BJ (cell line): ENCODE results near the gene SMURF2. TPM values are rescaled to one million over a fixed set of nuclear protein-coding genes. Genes with fewer than 3 reads are reported as not detected.
A peak's percentile ranks its signal among the peaks of the same experiment; 100 is the strongest.

Source experiments
- CTCF ChIA-PET: fragments of 350-600 bp; formaldehyde crosslinking; extraction: SDS; loops from one replicate; lab custom pipeline; 2021; ENCODE audit warnings: antibody characterized with exemption, inconsistent platforms; lab: Yijun Ruan, JAX
- POLR2A ChIA-PET: fragments of 300-600 bp; sonication (Branson Sonifier 250); formaldehyde crosslinking; extraction: SDS; loops from one replicate; lab custom pipeline; 2021; ENCODE audit warnings: antibody characterized with exemption; lab: Charles Lee
- DNase-seq: peaks from one replicate; pipeline ENCODE4 v3.0.0-alpha.2; 2011; ENCODE audit warnings: low read depth
- H3K27me3 ChIP-seq: 2 replicates; pipeline ENCODE4 v1.6.0; 2011; ENCODE audit warnings: low read length; ENCODE audit not compliant: control insufficient read depth, insufficient read depth
- H3K36me3 ChIP-seq: 2 replicates; pipeline ENCODE4 v1.5.1; 2011; ENCODE audit warnings: low read length; ENCODE audit not compliant: control insufficient read depth, insufficient read depth
- H3K4me3 ChIP-seq: 2 replicates; pipeline ENCODE4 v1.5.1; 2011; ENCODE audit warnings: low read depth, mild to moderate bottlenecking, control low read depth, low read length
- polyA minus RNA-seq: library from RNA; depleted of rRNA, polyadenylated mRNA; stranded (reverse); fragments of >200 nt; gene quantifications from 2 replicates; pipeline ENCODE4 v1.2.3, GENCODE V29; 2011; rRNA and poly(A)+ RNA removed
- polyA plus RNA-seq: library from polyadenylated mRNA; depleted of rRNA; stranded (reverse); fragments of >200 nt; gene quantifications from 2 replicates; pipeline ENCODE4 v1.2.3, GENCODE V29; 2011; rRNA removed
- TF ChIP-seq, protein P1 (sequence below): IDR thresholded peaks from 2 replicates; pipeline ENCODE4 v1.5.1; 2011; ENCODE audit warnings: low read depth, mild to moderate bottlenecking, control low read depth, inconsistent platforms, low read length, moderate library complexity; ENCODE audit not compliant: insufficient read depth

Gene SMURF2
- polyA plus RNA-seq (18.8 and 38.5 TPM in 2 replicates), polyA minus RNA-seq (48.1 and 52.1 TPM in 2 replicates)

DNA sequence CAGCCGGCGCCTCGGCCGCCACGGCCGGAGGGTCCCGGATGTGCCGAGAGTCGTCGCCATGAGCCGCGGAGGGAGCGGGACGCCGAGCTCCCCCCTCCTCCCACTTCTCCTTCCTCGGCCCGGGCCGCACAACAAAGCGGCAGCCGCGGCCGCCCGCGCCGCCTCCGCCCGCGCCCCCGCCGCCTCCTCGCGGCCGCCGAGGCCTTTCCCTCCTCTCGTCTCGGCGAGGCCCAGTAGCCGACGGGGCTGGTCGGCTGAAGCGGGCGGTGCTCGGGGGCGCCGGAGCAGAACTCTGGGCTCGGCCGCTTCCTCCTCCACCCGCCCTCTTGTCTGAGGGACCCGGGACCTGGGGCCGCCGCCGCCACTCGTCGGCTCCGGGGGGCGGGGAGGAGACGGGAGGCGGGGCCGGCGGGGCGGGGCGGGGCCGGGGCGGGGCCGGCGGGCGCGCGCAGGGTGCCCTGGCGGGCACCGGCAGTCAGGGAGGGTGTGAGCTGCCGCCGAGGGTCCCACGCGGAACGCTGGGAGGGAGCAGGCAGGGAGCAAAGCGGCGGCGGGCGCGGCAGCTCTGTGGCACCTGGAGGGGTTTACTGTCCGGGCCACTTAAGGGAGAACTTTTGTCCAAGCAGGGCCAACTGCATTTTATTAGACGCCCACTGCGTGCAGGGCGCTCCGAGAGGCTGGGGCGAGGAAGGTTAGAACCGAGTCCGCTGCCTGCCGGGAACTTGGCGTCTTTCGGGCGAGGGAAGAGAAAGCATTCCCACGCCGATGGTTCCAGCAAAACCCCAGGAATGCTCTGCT, at the start of gene SMURF2:
TSS of gene SMURF2 (minus strand) at position 332 of the 798 bp plus-strand sequence. CDS start 427 bp downstream, outside the sequence.
- DNase-seq: no peak

DNA sequence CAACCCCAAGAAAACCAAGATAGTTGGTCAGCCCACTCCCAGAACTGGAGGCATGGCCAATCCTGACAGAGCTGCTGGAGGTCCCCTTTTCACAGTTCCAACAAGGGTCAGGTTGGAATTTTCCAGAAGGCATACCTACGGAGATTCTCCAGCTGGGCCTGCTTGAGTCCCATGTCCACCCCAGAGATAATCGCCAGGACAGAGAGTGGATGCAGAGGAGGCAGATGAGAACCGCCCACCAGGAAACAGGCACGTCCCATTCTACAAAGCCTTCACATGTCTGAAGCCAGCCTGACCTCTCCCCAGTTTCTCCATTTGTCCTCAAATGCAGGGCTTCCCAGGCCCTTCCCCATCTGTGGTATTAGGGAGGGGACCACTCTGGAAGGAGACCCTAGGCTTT, 47.4 kb upstream of the SMURF2 start:
- Histone ChIP-seq H3K4me3 (no peak overlapping the region), H3K27me3 (no peaks in the 10 kb centered on the region), H3K36me3 (no peaks in the 10 kb centered on the region)
- ChIA-PET CTCF (interaction anchor here (1.6 kb wide), 1 partner anchor 26 kb away, joined by 6 read pairs; no protein-coding TSS in a partner anchor), POLR2A (no interaction called here)
- TF ChIP-seq, protein P1, sequence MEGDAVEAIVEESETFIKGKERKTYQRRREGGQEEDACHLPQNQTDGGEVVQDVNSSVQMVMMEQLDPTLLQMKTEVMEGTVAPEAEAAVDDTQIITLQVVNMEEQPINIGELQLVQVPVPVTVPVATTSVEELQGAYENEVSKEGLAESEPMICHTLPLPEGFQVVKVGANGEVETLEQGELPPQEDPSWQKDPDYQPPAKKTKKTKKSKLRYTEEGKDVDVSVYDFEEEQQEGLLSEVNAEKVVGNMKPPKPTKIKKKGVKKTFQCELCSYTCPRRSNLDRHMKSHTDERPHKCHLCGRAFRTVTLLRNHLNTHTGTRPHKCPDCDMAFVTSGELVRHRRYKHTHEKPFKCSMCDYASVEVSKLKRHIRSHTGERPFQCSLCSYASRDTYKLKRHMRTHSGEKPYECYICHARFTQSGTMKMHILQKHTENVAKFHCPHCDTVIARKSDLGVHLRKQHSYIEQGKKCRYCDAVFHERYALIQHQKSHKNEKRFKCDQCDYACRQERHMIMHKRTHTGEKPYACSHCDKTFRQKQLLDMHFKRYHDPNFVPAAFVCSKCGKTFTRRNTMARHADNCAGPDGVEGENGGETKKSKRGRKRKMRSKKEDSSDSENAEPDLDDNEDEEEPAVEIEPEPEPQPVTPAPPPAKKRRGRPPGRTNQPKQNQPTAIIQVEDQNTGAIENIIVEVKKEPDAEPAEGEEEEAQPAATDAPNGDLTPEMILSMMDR: no peak
- DNase-seq: no peak

More for the DNA sequence above, at the start of gene SMURF2:
- ChIA-PET POLR2A (no interaction called here), CTCF (no interaction called here)
- TF ChIP-seq, protein P1: no peak
- no peaks in the 10 kb centered on the region for H3K36me3 ChIP-seq
- H3K4me3 ChIP-seq: peak within 1 kb of the TSS; percentile 86
- no peaks in the 10 kb centered on the region for H3K27me3 ChIP-seq

DNA sequence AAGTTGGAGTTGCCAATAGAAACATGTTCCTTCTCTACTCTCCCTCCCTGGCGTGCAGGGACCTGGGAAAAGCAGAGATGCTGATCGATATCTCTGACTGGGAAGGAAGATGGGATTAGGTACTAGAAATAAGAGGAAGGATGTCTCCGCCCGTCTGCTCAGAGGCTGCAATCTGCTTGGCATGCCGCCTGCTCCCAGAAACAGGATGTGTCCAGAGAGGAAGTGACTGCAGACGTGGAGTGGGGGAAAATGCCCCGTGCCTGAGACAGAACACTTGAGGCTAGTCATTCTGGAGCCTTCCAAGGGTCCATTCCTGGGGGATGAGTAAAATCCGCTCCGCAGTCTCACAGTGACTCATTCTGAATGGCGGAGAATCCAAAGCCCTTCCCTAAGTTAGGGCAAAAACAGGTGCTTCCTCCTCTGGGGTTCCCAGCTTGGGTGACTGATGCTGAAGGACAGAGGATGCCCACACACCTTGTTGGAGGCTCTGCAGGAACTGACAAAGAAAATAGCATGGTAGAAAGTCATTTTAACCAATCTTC, 45.0 kb upstream of the SMURF2 start:
- Histone ChIP-seq H3K36me3 (no peaks in the 10 kb centered on the region), H3K27me3 (no peaks in the 10 kb centered on the region), H3K4me3 (no peak overlapping the region)
- TF ChIP-seq, protein P1: no peak
- ChIA-PET CTCF (interaction anchor here (0.6 kb wide), 1 partner anchor 1858 kb away, joined by 3 read pairs; no protein-coding TSS in a partner anchor), POLR2A (no interaction called here)
- DNase-seq: peak; percentile 97

DNA sequence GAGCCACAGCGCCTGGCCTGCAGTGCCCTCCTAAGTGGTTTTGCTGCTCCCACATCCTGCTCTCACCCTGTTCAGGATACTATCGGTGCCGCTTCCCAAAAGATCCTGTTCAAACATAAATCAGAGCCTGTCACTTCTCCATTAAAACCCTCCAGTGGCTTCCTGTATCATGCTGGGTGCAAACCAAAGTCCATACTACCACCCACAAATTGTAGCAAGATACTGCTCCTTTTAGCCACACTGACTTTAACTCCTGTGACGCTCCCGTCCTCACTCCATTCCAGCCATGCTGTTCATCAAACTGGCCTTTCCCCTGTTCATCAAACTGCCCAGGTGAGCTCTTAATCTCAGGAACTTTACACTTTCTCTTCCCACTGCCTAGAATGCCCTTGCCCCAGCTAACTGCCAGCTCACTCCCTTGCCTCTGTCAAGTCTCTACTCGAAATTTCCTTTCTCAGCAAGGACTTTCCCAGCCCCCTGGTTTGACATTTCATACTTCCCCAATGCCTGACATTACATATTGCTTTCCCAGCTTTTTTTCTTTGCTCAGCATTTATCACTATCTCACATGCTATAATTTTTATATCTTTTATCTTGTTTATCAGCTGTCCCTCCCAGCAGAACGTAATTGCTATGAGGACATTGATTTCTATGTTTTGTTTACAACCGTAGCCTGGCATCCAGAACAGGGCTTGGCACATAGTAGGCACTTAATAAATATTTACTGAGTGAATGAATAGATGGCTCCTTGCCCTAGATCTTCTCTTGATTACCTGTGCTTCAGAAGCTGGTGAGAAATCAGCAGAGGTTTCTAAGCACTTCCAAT, 44.3 kb upstream of the SMURF2 start:
- POLR2A ChIA-PET: no interaction called here
- TF ChIP-seq, protein P1: no peak
- H3K27me3 ChIP-seq: no peaks in the 10 kb centered on the region
- CTCF ChIA-PET: no interaction called here
- H3K36me3 ChIP-seq: no peaks in the 10 kb centered on the region
- no peak overlapping the region for H3K4me3 ChIP-seq
- DNase-seq: no peak
